ENCODE data around the gene AP1S3. TPM values are rescaled to one million over a fixed set of nuclear protein-coding genes. Genes with fewer than 3 reads are reported as not detected.

Gene AP1S3
- total RNA-seq, 1 experiment from 2014 or later = 34.3 TPM

- intact Hi-C loops (cut with micrococcal nuclease) = no loop called here
- Histone ChIP-seq H3K27ac (ENCODE audit: low read length) (peak overlapping the region; percentile 59), H3K4me2 (ENCODE audit: low read length) (no peak overlapping the region), H3K4me1 (ENCODE audit: insufficient read depth, low read length) (peaks cover 50% of the 10 kb centered on the region), H3K27me3 (ENCODE audit: low read length) (no peaks in the 10 kb centered on the region), H3K79me2 (ENCODE audit: low read length) (no peaks in the 10 kb centered on the region), H2AFZ (ENCODE audit: low read length) (no peak overlapping the region), H3K9me3 (ENCODE audit: low read length) (no peaks in the 10 kb centered on the region), H3K9me2 (replicated peaks; ENCODE audit: low read length) (no peaks in the 10 kb centered on the region), H3K4me3 (ENCODE audit: low read length) (no peak overlapping the region), H4K20me1 (ENCODE audit: low read length) (no peaks in the 10 kb centered on the region), H3K9ac (ENCODE audit: low read length) (no peak overlapping the region), H3F3A (ENCODE audit: low read length, unreplicated experiment) (no peaks in the 10 kb centered on the region), H3K36me3 (ENCODE audit: low read depth, low read length) (peaks cover 8% of the 10 kb centered on the region; the same call in 1 of the 2 replicates)
- DNase-seq (no peak), ATAC-seq (no peak)
- POLR2A ChIA-PET (ENCODE audit: unreplicated experiment) = no interaction called here
- CTCF ChIA-PET = no interaction called here
- no TSS peak for BruUV-seq (replicated peaks)
- TF ChIP-seq EZH2 (IDR thresholded peaks at IDR 0.05; ENCODE audit: low read length, unreplicated experiment) (no peak), EZH2phosphoT487 (IDR thresholded peaks at IDR 0.05; ENCODE audit: borderline replicate concordance, low read length) (no peak), CTCF (conservative IDR thresholded peaks at IDR 0.05; ENCODE audit: low read depth, low read length) (no peak)
Observed at GRCh38 chr2:223854741-223855140, 17.4 kb upstream of the AP1S3 start.

GRCh38 chr2:223853425-223853837 is 16.0 kb upstream of the AP1S3 start:
- H3K79me2 ChIP-seq (ENCODE audit: low read length) = no peaks in the 10 kb centered on the region
- no peaks in the 10 kb centered on the region for H3K9me2 ChIP-seq (replicated peaks; ENCODE audit: low read length)
- H3K4me3 ChIP-seq (ENCODE audit: low read length) = no peak overlapping the region
- H3K4me2 ChIP-seq (ENCODE audit: low read length) = peak overlapping the region; percentile 48
- intact Hi-C loops (cut with micrococcal nuclease) = loop anchor here (1.0 kb wide), 1 partner anchor 8 kb away; no protein-coding TSS in a partner anchor
- H3K9me3 ChIP-seq (ENCODE audit: low read length) = no peaks in the 10 kb centered on the region
- 0 out of 2 replicates have a peak overlapping the region, but pooled peaks have one; percentile 15 for H3K9ac ChIP-seq (ENCODE audit: low read length)
- POLR2A ChIA-PET (ENCODE audit: unreplicated experiment) = no interaction called here
- CTCF ChIA-PET = interaction anchor here (0.7 kb wide), 1 partner anchor 55 kb away, joined by 3 read pairs; no protein-coding TSS in a partner anchor
- H2AFZ ChIP-seq (ENCODE audit: low read length) = no peak overlapping the region
- no TSS peak for BruUV-seq (replicated peaks)
- peak overlapping the region; percentile 81 for H3K27ac ChIP-seq (ENCODE audit: low read length)
- DNase-seq = peak; percentile 92
- TF ChIP-seq CTCF (conservative IDR thresholded peaks at IDR 0.05; ENCODE audit: low read depth, low read length) (no peak), EZH2 (IDR thresholded peaks at IDR 0.05; ENCODE audit: low read length, unreplicated experiment) (no peak), EZH2phosphoT487 (IDR thresholded peaks at IDR 0.05; ENCODE audit: borderline replicate concordance, low read length) (no peak)
- H3K4me1 ChIP-seq (ENCODE audit: insufficient read depth, low read length) = peaks cover 45% of the 10 kb centered on the region
- no peaks in the 10 kb centered on the region for H3F3A ChIP-seq (ENCODE audit: low read length, unreplicated experiment)
- peak; percentile 95 for ATAC-seq
- no peaks in the 10 kb centered on the region for H3K27me3 ChIP-seq (ENCODE audit: low read length)
- H4K20me1 ChIP-seq (ENCODE audit: low read length) = no peaks in the 10 kb centered on the region
- H3K36me3 ChIP-seq (ENCODE audit: low read depth, low read length) = peaks cover 18% of the 10 kb centered on the region

GRCh38 chr2:223852281-223852795 is 15.0 kb upstream of the AP1S3 start:
- H3K9me3 ChIP-seq (ENCODE audit: low read length) = no peaks in the 10 kb centered on the region
- peaks cover 20% of the 10 kb centered on the region for H3K36me3 ChIP-seq (ENCODE audit: low read depth, low read length)
- H3K27ac ChIP-seq (ENCODE audit: low read length) = peak overlapping the region; percentile 81
- no peaks in the 10 kb centered on the region for H4K20me1 ChIP-seq (ENCODE audit: low read length)
- DNase-seq (no peak), ATAC-seq (no peak)
- H3K9ac ChIP-seq (ENCODE audit: low read length) = no peak overlapping the region; the same call in 1 of the 2 replicates
- peaks cover 45% of the 10 kb centered on the region for H3K4me1 ChIP-seq (ENCODE audit: insufficient read depth, low read length)
- TF ChIP-seq EZH2 (IDR thresholded peaks at IDR 0.05; ENCODE audit: low read length, unreplicated experiment) = no peak
- H3F3A ChIP-seq (ENCODE audit: low read length, unreplicated experiment) = no peaks in the 10 kb centered on the region
- no TSS peak for BruUV-seq (replicated peaks)
- H3K27me3 ChIP-seq (ENCODE audit: low read length) = no peaks in the 10 kb centered on the region
- H3K9me2 ChIP-seq (replicated peaks; ENCODE audit: low read length) = no peaks in the 10 kb centered on the region
- 0 out of 2 replicates have a peak overlapping the region, but pooled peaks have one; percentile 48 for H3K4me2 ChIP-seq (ENCODE audit: low read length)
- no peak overlapping the region for H3K4me3 ChIP-seq (ENCODE audit: low read length)
- no peak overlapping the region for H2AFZ ChIP-seq (ENCODE audit: low read length)
- H3K79me2 ChIP-seq (ENCODE audit: low read length) = no peaks in the 10 kb centered on the region
- CTCF ChIA-PET = no interaction called here
- intact Hi-C loops (cut with micrococcal nuclease) = no loop called here
- POLR2A ChIA-PET (ENCODE audit: unreplicated experiment) = no interaction called here

All from PC-3 (cell line).